Loucy (cell line): ENCODE measurements around the gene PHKB.

Experiments used
- CTCF ChIP-seq: fragments of 200-600 bp; sonication (generic); conservative IDR thresholded peaks from 2 replicates; pipeline ENCODE4 v1.5.1; 2014; ENCODE audit warnings: mild to moderate bottlenecking, antibody characterized with exemption, low read length
- EZH2phosphoT487 ChIP-seq: fragments of 200-600 bp; IDR thresholded peaks from 2 replicates; pipeline ENCODE4 v1.6.1; 2018; ENCODE audit warnings: antibody characterized with exemption, mild to moderate bottlenecking, moderate library complexity, borderline replicate concordance

GRCh38 chr16:47672475-47672874 lies 211.3 kb downstream of the PHKB start:
- TF ChIP-seq CTCF (no peak), EZH2phosphoT487 (no peak)
